ENCODE measurements around the gene HSD3B2.

HSD3B2 gene

GRCh38 chr1:119463569-119463968 is 48.6 kb downstream of the HSD3B2 start:
- no peak for DNase-seq (ENCODE audit: low read depth)

- no peak for DNase-seq (ENCODE audit: low read depth)
Observed at GRCh38 chr1:119466445-119466844, 51.5 kb downstream of the HSD3B2 start.

- DNase-seq (ENCODE audit: low read depth), result no peak
Observed at GRCh38 chr1:119467219-119467618, 52.3 kb downstream of the HSD3B2 start.

GRCh38 chr1:119467857-119468668 is 53.1 kb downstream of the HSD3B2 start:
- DNase-seq (ENCODE audit: low read depth), result no peak

- no peak for DNase-seq (ENCODE audit: low read depth)
Observed at GRCh38 chr1:119469741-119470140, 54.8 kb downstream of the HSD3B2 start.

GRCh38 chr1:119470377-119470776 is 55.4 kb downstream of the HSD3B2 start:
- no peak for DNase-seq (ENCODE audit: low read depth)

GRCh38 chr1:119470958-119471357 is 56.0 kb downstream of the HSD3B2 start:
- DNase-seq (ENCODE audit: low read depth), result no peak

- no peak for DNase-seq (ENCODE audit: low read depth)
Observed at GRCh38 chr1:119471566-119471965, 56.6 kb downstream of the HSD3B2 start.

GRCh38 chr1:119472080-119472818 is 57.3 kb downstream of the HSD3B2 start:
- DNase-seq (ENCODE audit: low read depth), result no peak

All from stimulated activated CD4-positive, alpha-beta T cell treated with anti-CD3 and anti-CD28 coated beads, Interleukin-2, amount 100 ng/mL, for 4 hours (primary cell).